HUES64 (cell line): ENCODE results near the gene MAPK1IP1L. TPM values are rescaled to one million over a fixed set of nuclear protein-coding genes. Genes with fewer than 3 reads are reported as not detected.
"Not testable (repeated sequence)": the region's sequence is repeated elsewhere in the genome, so short reads cannot be mapped to it uniquely, and the experiment has no call there.

Experiments used
- H3K27ac ChIP-seq: 2 replicates; pipeline ENCODE4 v1.7.0; 2013; ENCODE audit warnings: low read depth, low read length, inconsistent platforms
- H3K27me3 ChIP-seq: 2 replicates; pipeline ENCODE4 v1.6.1; 2013; ENCODE audit warnings: mild to moderate bottlenecking, low read length; ENCODE audit not compliant: insufficient read depth
- H3K36me3 ChIP-seq: 2 replicates; pipeline ENCODE4 v1.6.1; 2013; ENCODE audit warnings: mild to moderate bottlenecking, low read length; ENCODE audit not compliant: insufficient read depth
- H3K4me1 ChIP-seq: 2 replicates; pipeline ENCODE4 v1.6.1; 2013; ENCODE audit warnings: mild to moderate bottlenecking, low read length, moderate library complexity; ENCODE audit not compliant: insufficient read depth
- H3K4me3 ChIP-seq: 2 replicates; pipeline ENCODE4 v1.5.1; 2013; ENCODE audit warnings: mild to moderate bottlenecking, low read length, moderate library complexity
- H3K9ac ChIP-seq: 2 replicates; pipeline ENCODE4 v1.6.1; 2013; ENCODE audit warnings: mild to moderate bottlenecking, low read depth, low read length
- H3K9me3 ChIP-seq: 2 replicates; pipeline ENCODE4 v1.6.1; 2013; ENCODE audit warnings: low read depth, low read length; ENCODE audit not compliant: insufficient read depth
- WGBS: fragments of 150-250, 120-280 bp; methylation state at CpG from one replicate; pipeline ENCODE4 v1.1.7; 2013; ENCODE audit warnings: missing lambda C conversion rate; 5-methylcytosine and 5-hydroxymethylcytosine counted together
- polyA plus RNA-seq, 2 experiments: library from polyadenylated mRNA; stranded (reverse); fragments of 50-300 nt; gene quantifications; one replicate each; pipeline ENCODE4 v1.2.3, GENCODE V29; 2013

MAPK1IP1L gene
- polyA plus RNA-seq (2013, experiment 1 of 2) = 91.9 TPM
- 96.6 TPM for polyA plus RNA-seq (2013, experiment 2 of 2)

- peak within 1 kb of the TSS; percentile 100 for H3K27ac ChIP-seq
- WGBS = under 1% methylated on average over 98 of the region's 98 CpGs
- peaks cover 22% of the 10 kb centered on the region for H3K4me1 ChIP-seq
Measured at GRCh38 chr14:55051423-55052268, at the start of gene MAPK1IP1L. TSS of gene MAPK1IP1L (plus strand) at chr14:55051647. CDS start at chr14:55061684, 10,037 bp downstream.

GRCh38 chr14:55005071-55005470 lies 46.4 kb upstream of the MAPK1IP1L start:
- no peaks in the 10 kb centered on the region for H3K4me1 ChIP-seq
- H3K27me3 ChIP-seq = no peaks in the 10 kb centered on the region
- 97% methylated on average over 4 of the region's 4 CpGs for WGBS
- no peaks in the 10 kb centered on the region for H3K9me3 ChIP-seq
- peaks cover 97% of the 10 kb centered on the region for H3K36me3 ChIP-seq
- H3K9ac ChIP-seq = no peak overlapping the region
- no peak overlapping the region for H3K4me3 ChIP-seq
- no peak overlapping the region for H3K27ac ChIP-seq

More at GRCh38 chr14:55051423-55052268, at the start of gene MAPK1IP1L:
- peak within 1 kb of the TSS; percentile 99 for H3K9ac ChIP-seq
- H3K9me3 ChIP-seq = no peaks in the 10 kb centered on the region
- no peaks in the 10 kb centered on the region for H3K27me3 ChIP-seq
- peaks cover 34% of the 10 kb centered on the region for H3K36me3 ChIP-seq
- H3K4me3 ChIP-seq = peak within 1 kb of the TSS; percentile 99

- H3K4me3 ChIP-seq = no peak overlapping the region
- H3K27ac ChIP-seq = no peak overlapping the region
- no peaks in the 10 kb centered on the region for H3K27me3 ChIP-seq
- H3K9me3 ChIP-seq = no peaks in the 10 kb centered on the region
- WGBS = 97% methylated on average over 2 of the region's 2 CpGs
- no peak overlapping the region for H3K9ac ChIP-seq
- peaks cover 3% of the 10 kb centered on the region; the same call in 1 of the 2 replicates for H3K4me1 ChIP-seq
- peaks cover 95% of the 10 kb centered on the region for H3K36me3 ChIP-seq
Measured at GRCh38 chr14:55015006-55015405, 36.4 kb upstream of the MAPK1IP1L start.

GRCh38 chr14:55019968-55020554 lies 31.4 kb upstream of the MAPK1IP1L start:
- no peaks in the 10 kb centered on the region for H3K27me3 ChIP-seq
- H3K4me1 ChIP-seq = peaks cover 16% of the 10 kb centered on the region
- H3K9ac ChIP-seq = no peak overlapping the region
- 92% methylated on average over 2 of the region's 2 CpGs for WGBS
- no peak overlapping the region for H3K4me3 ChIP-seq
- no peak overlapping the region for H3K27ac ChIP-seq
- H3K9me3 ChIP-seq = no peaks in the 10 kb centered on the region
- H3K36me3 ChIP-seq = peaks cover 86% of the 10 kb centered on the region

GRCh38 chr14:55024365-55024764 lies 27.1 kb upstream of the MAPK1IP1L start:
- H3K9me3 ChIP-seq, H3K27me3 ChIP-seq: not testable (repeated sequence)
- H3K36me3 ChIP-seq = peaks cover 47% of the 10 kb centered on the region
- 81% methylated on average over 2 of the region's 5 CpGs for WGBS
- H3K4me1 ChIP-seq = peaks cover 32% of the 10 kb centered on the region
- peak overlapping the region; percentile 37 for H3K4me3 ChIP-seq
- peak overlapping the region; percentile 75 for H3K9ac ChIP-seq
- H3K27ac ChIP-seq = peak overlapping the region; percentile 88

GRCh38 chr14:55025948-55026347 lies 25.5 kb upstream of the MAPK1IP1L start:
- Histone ChIP-seq H3K9me3 (no peaks in the 10 kb centered on the region), H3K27me3 (no peaks in the 10 kb centered on the region), H3K27ac (peak overlapping the region; percentile 97), H3K4me3 (peak overlapping the region; percentile 85), H3K4me1 (peaks cover 41% of the 10 kb centered on the region), H3K36me3 (peaks cover 31% of the 10 kb centered on the region), H3K9ac (peak overlapping the region; percentile 97)
- WGBS = 10% methylated on average over 7 of the region's 7 CpGs

- peaks cover 27% of the 10 kb centered on the region for H3K36me3 ChIP-seq
- peak overlapping the region; percentile 85 for H3K4me3 ChIP-seq
- H3K9ac ChIP-seq = peak overlapping the region; percentile 97
- peaks cover 46% of the 10 kb centered on the region for H3K4me1 ChIP-seq
- no peaks in the 10 kb centered on the region for H3K9me3 ChIP-seq
- 4% methylated on average over 9 of the region's 9 CpGs for WGBS
- no peaks in the 10 kb centered on the region for H3K27me3 ChIP-seq
- H3K27ac ChIP-seq = peak overlapping the region; percentile 97
Measured at GRCh38 chr14:55026441-55026792, 25.0 kb upstream of the MAPK1IP1L start.

- peak within 1 kb of the TSS; percentile 85 for H3K4me3 ChIP-seq
- H3K36me3 ChIP-seq = peaks cover 27% of the 10 kb centered on the region
- peak within 1 kb of the TSS; percentile 97 for H3K27ac ChIP-seq
- peak within 1 kb of the TSS; percentile 97 for H3K9ac ChIP-seq
- H3K4me1 ChIP-seq = peaks cover 49% of the 10 kb centered on the region
- under 1% methylated on average over 56 of the region's 56 CpGs for WGBS
- no peaks in the 10 kb centered on the region for H3K27me3 ChIP-seq
- no peaks in the 10 kb centered on the region for H3K9me3 ChIP-seq
Measured at GRCh38 chr14:55026793-55027561, 24.5 kb upstream of the MAPK1IP1L start, which contains the start of the genes SOCS4 and WDHD1. TSS of gene SOCS4 (plus strand) at chr14:55027236. CDS start at chr14:55043042, 15,806 bp downstream. TSS of gene WDHD1 (minus strand) at chr14:55027099. CDS start at chr14:55026787, 312 bp downstream.

GRCh38 chr14:55028066-55028465 lies 23.4 kb upstream of the MAPK1IP1L start:
- H3K9ac ChIP-seq = peak overlapping the region; percentile 97
- no peaks in the 10 kb centered on the region for H3K9me3 ChIP-seq
- peaks cover 27% of the 10 kb centered on the region for H3K36me3 ChIP-seq
- peak overlapping the region; percentile 85 for H3K4me3 ChIP-seq
- whole genome bisulfite sequencing = 3% methylated on average over 7 of the region's 8 CpGs
- peaks cover 49% of the 10 kb centered on the region for H3K4me1 ChIP-seq
- H3K27me3 ChIP-seq = no peaks in the 10 kb centered on the region
- peak overlapping the region; percentile 97 for H3K27ac ChIP-seq

- Histone ChIP-seq H3K36me3 (peaks cover 27% of the 10 kb centered on the region), H3K9ac (peak overlapping the region; percentile 97), H3K9me3 (no peaks in the 10 kb centered on the region), H3K4me1 (peaks cover 44% of the 10 kb centered on the region), H3K27me3 (no peaks in the 10 kb centered on the region), H3K4me3 (peak overlapping the region; percentile 85), H3K27ac (no peak overlapping the region)
- 75% methylated on average over 4 of the region's 4 CpGs for WGBS
Measured at GRCh38 chr14:55028476-55028875, 23.0 kb upstream of the MAPK1IP1L start.
